8988T (cell line): ENCODE results near the gene RNF144A.

Experiments used
- DNase-seq: peaks from one replicate; pipeline ENCODE4 v3.0.0; 2011

Gene RNF144A

DNA sequence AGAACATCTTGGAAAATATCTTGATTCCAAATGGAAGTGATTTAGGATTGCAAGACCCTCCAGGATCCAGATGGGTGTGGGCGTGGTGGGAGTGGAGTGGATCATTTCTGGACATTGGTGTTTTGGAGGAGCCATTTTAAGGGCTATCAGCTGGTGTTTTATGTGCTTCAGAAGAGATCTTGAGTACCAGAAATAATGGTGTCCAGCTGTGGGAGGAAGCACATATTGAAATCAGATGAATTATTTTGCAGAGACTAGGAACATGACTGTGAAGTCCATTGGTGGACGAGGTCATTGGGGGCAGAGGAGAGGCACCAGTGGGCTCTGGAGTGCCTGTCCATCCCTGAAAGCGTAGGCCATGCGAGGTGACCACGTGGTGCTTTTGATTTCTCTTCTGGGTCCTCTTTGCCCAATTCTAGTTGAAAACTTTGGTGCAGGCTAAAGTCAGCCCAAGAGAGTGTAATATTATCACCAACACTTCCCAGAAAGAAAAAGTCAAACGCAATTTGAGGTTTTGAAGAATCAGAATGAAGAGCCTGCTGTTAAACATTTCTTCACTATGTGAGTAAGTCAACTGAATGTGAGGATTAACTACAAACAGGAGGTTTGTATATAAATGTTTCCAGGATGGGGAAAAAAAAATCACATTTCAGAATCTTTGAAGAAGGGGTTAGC is 31.6 kb downstream of the RNF144A start:
- DNase-seq, result no peak

DNA sequence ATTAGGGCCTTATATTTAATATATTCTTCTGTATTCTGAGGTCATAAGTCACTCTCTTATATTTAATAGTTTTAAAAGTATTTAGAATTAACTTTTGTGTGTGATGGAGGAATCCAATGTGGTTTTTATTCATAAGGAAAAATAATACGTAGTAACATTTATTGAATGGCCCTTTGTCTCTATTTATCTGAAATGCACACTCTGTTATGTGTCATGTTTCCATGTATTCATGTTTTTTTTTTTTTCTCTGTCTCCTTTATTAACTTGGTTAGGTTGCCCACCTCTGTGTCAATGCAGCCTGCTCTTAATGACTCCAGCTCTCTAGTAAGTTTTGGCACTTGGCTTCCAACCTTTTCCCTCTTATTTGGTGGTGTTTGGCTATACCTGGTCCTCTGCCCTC is 33.8 kb downstream of the RNF144A start:
- no peak for DNase-seq

DNA sequence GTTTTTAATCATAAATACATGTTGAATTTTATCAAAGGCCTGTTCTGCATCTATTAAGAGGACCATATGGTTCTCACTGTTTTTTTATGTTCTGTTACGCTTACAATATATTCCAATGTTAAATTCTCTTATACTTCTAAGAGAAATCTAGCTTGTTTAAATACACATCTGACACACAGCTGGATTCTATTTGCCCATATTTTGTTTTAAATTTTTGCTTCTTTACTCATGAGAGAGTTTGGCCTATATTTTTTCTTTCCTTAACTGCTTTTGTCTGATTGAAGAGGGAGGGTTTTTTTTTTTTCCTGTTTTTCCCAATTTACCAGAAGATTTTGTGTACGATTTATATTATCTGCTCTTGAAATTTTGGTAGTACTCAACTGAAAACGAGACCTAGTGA is 34.9 kb downstream of the RNF144A start:
- DNase-seq, result no peak

DNA sequence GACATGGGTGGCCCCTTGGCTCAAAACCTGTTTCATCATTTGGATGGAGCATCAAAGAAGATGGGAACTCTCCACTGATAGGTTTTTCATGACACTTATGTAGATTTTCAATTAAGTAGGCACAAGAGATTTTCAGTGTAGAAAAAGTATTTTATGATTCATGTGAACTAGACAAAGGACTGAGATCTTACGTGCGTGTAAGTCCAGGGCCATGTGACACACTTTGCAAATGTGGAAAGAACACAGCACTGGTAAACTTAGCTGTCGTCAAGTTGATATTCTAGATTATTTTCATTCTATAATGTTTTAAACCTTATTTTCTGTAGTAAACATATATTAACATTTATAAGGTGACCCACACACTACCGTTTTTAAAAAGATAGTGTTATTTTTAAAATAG is 37.4 kb downstream of the RNF144A start:
- no peak for DNase-seq

DNA sequence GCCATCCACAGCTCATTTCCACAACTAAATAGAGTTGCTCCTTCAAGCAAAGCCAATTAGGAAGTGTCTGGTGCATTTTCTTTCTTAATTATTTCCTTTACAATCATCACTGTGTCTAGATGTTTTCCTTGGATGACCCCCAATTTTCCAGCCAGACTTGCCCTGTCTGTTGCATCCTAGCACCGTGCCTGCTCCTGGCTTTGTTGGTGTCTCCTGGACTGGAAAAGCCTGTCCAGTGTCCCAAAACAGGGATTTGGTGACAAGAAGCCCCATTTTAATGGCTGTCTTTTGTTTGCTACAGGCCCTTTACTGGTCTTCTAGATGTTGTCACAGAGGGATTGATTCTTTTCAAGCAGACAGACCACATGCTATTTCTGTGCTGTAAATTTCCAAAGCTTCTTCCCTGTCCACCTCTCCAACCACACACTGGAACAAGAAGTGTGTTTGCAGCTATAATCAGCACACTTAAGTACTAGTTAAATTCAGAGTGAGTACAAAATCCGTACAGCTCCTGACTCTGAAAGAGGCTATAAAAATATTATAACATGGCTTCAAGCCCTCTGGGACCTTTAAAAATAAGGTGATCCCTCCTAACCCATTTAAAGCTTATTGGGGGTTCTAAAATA is 38.4 kb downstream of the RNF144A start:
- DNase-seq, result no peak

DNA sequence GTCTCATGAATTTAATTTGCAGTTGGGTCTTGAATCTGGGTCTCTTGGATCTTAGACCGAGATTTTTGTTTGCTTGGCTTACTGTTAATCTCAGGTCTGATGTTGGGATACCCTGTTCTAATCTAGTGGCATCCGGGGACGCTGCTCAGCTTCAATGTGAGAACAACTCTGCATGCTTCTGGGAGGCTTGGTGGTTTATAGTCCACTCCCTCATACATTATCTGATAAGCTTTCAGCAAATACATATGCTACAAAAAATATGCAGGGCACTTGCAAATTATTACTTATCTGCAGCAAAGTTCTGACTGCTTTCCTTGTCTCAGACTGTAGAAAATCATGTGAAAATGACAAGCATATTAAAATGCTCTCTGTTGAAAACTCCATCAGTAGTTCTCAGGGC is 39.4 kb downstream of the RNF144A start:
- no peak for DNase-seq

DNA sequence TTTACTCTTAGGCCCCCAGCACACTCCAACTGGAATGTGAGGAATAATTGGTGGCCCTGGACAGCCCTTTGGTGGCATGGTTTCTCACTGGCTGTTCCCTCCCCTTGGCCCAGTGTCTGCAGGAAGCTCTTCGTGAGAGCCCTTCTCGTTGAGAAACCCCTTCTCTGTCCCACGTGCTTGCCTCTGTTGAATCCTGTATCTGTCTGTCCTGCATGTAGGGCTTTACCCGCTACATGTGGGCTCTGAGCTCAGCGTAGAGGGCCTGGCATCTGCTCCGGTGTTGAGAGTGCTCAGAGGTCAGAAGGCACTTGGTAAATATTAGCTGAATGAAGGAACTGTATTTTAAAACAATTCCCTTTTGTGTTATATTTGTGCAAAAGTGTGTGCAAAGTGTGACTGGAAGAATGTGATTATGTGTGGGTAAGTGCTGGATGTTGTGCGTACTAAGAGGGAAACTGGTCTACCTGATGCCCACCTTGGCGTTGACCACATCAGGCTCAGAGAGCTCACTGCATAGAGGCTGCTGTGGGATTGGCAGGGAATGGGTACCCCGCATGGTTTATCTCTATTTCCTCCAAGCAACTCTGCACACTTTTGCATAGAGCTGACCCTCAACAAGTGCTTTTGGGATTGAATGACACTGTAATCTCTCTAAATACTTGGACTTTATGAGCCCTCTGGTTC is 40.0 kb downstream of the RNF144A start:
- no peak for DNase-seq

DNA sequence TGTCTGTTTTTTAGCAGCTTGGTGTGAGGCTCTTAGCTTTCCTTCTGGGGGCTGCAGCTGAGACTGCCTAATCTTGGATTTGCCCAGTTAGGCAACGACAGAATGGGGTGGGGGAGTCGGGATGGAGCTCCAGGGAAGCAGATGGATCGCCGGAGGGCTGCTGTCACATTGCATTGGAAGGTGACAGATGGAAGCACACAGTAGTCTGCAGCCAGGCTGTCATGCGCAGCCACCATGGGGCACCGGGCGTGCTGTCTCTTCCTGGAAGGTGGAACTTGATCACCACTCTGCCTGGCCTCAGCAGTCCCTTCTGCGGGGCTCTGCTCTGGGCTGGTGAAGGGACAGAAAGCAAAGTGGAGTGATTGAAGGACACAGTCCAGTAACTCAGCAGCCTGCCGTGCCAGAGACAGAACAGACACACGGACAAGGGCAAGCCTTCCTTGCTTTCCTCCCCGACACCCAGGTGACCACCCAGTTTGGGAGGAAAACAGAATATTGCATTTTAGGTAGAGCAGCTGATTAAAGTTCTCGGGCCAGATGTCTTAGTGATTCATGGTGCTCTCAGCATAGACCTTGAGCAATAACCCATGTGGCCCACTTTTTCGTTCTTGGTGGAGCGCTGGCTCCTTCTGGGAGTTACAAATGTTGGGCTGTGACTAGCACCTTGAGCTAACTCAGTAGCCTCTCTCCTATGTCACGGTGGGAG is 40.9 kb downstream of the RNF144A start:
- no peak for DNase-seq

DNA sequence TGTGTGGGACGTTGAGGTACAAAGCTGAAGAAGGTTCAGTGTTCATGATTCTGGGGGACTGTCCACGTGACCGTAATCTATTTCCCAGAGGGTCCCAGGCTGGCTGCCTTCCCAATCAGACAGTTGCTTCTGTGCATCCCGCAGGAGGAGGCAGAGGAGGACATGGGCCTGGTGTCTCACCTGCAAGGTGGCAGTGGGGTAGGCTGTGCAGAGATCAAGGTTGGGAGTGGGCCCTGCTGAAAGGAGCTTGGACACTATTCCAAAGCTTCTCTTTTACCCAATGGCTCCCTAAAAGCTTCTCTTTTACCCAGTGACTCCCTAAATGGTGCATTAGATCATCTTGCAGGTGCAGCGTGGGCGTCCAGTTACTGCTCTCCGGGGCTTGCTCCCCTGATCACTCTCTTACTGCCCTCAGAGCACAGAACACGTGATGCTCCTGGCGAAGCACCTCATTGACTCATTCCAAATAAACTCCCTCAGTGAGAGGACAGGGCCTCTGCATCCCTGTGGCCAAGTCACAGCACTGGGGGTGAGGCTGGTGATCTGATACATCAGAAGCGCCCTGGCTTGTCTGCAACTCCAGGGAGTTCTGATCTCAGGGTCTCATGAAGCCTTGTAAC is 41.5 kb downstream of the RNF144A start:
- no peak for DNase-seq

DNA sequence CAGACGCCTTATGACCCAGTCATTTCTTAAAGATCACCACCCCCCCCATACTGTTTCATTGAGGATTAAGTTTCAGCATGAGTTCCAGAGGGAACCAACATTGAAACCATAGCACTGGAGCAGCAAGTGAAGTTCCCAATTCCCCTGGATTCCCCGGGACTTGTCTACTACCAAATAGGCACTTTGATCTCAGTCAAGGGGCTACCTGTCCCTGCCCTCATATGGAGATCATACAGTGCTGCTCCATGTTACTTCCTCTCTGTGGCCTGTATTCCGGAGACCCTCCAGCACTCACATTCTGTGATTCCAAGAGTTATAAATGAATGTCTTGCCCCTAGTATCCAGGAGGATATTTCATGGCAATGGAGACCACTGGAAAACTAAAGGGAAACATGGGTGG is 42.5 kb downstream of the RNF144A start:
- no peak for DNase-seq

DNA sequence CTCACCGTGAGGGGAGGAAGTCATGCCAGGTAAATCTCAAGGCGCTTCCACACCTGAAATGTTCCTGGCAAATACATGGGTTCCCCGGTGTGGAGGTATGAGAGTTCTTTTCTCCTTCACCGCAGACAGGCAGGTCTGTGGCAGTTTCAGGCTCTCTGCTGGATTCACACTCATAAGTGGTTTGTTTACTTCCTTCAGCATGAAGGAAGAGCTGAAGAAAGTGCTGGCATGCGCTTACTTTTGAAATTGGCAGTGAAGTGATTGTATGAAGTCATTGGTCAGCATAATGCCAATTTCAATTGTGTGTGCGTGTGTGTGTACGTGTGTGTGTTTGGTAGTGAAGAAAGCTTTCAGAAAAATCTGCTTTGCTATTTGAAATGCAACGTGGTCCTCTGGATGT is 43.4 kb downstream of the RNF144A start:
- DNase-seq, result no peak

DNA sequence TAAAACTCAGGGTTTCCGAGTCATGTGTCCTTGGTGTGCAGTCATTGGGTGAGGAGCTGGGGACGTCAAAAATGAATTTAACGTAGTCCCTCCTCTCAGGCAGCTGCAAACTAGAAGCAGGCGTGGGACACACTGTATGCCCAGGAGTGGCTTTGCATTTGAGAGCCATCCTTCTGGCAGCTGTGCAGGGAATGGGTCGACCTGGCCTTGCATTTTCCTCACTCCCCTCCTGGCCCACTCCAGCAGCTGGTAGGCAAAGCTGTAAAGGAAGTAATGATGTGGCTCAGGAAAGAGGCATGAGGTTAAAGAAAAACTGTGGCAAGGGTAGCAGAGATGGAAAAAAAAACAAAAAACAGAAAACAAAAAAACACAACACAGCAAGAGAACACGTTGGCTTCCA is 46.5 kb downstream of the RNF144A start:
- no peak for DNase-seq

DNA sequence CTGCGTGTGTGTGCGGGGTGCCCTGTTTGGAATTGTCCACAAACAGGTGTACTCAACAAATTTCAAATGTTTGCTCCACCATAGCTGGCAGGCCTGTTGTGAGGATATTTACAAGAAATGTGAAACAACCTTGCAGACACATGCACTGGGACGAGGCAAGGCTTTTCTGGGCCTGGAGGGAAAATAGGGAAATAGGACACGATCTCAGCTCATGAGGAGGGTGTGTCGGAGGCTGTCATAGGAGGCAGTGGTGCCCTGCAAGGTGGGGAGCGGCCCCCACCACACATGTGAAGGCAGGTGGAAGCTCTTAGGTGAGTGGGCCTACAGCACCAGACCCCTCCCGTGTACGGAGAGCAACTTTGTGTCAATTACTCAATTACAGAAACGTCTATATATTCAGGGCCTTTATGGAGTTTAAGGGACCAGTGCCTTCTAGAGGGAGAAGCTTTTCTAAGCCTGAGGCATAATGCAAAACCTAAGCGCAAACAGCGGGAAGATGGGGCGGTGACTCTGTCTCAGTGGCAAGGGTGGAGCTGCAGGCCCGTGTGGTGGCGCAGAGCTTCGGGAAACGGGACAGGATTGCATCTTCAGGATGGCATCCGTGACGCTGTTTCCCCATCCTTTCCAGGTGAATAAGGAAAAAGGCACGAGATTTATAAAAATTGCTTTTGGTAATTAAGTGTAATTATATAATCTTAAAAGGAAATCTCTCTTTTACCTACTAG is 48.0 kb downstream of the RNF144A start:
- no peak for DNase-seq

DNA sequence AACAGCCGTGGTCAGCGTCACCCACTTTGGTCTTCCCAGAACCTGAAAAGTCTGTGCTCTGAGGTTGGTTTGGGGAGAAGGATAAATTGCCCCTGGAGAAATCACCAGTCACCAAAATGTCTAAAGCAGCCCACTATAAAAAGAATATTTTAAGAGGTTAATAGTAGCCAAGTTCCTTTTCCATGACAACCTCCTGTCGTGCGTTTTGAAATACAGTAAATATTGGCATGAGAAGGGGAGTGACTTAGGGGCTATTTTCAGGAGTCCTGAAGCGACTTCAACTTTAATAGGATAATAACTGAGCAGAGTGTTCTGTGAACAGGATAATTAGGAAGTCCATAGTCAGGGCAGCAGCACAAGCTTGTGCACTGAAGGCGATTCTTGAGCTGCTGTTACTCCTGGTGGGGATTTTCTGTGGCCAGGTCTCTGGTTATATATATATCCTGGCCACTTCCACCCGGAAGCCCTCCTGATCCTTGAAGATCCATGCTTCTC is 49.3 kb downstream of the RNF144A start:
- DNase-seq, result no peak

DNA sequence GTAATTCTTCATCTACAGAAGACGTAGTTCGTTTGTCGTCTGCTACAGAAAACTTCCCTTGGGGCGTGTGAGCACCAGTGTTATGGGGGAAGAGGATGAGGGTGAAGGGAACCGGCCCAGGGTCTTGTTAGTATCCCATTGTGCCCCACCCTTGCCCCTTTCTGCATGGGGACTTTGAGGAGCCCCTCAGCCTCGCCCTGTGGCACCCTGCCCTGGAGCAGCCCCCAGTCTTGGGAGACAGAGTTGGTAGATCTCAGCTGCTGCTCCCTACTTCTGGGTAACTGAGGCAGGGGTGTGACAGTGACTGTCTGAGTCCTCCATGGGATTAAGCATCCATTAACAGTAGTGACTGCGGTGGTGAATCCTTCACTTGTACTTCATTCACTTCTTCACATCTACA is 50.1 kb downstream of the RNF144A start:
- DNase-seq, result no peak

DNA sequence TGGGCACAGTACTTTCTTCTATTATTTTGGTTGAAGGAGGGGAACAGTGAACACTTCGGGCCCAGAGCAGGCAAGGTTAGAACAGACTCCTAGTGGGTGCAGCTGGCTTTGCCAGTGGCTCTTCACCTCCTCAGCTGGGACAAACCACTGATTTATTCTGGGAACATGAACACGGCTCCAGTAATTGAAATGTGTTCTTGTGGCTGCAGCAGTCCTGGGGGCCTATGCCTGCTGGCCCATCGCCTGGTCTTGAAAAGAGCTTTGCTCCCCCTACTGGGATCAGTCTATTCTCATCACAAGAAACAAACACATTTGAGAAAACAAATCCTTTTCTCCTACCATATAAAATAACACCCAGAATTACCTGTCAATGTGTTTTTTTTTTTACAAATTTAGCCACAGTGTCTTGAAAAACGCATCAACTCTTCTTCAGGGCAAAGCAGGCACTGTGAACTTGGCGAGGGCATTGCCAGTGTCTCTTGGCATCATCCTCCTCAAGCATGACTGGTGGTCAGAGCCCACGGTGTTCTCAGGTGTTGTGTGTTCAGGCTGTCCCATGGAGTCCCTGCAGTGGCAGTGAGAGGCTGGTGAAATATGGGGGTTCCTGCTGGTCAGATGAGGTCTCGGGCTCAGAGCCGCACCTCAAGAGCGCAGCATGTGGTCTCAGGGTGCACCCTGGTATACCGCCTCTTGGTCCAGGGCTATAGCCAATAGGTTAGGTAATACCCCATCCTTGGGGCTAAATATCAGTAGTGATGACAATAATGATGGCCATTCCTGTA is 51.3 kb downstream of the RNF144A start:
- no peak for DNase-seq

DNA sequence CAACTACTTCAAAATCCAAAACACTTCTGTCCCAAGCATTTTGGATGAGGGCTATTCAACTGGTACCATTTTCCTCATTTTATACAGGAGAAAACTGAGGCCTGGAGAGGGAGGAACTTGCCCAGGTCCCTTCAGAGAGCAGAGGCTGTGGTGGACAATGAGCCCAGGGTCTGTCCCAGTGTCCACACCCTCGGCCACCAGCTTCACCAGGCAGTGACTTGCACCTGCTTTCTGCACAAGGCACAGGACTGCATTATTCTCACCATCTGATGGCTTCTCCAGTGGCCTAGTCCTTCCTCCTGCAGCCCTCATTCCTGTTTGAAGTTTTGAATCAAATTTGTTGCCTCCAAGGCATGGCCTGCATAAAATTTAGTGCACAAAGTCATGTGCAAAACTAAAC is 53.3 kb downstream of the RNF144A start:
- no peak for DNase-seq

DNA sequence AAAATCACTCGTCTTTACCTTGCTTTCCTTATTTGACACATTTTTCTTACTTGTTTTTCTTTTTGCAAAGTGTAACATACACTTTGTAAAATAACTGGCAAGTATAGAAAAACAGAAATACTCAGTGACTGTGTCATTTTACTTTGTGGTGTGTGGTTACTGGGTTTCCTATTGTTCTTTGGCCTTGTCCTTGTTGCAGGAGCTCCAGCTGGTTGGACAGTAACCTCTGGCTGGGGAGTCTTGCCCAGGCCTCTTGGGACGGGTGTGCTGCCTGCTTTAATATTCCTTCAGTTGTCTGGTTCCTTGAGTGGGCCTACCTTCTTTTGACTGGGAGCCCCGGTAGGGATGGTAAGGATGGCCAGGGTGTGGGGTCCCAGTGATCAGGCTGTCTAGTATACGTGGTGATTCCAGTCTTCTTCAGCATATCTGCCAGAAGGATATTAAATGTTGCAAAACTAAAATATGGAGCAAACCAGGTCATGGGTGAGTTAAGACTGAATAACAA is 53.8 kb downstream of the RNF144A start:
- no peak for DNase-seq

DNA sequence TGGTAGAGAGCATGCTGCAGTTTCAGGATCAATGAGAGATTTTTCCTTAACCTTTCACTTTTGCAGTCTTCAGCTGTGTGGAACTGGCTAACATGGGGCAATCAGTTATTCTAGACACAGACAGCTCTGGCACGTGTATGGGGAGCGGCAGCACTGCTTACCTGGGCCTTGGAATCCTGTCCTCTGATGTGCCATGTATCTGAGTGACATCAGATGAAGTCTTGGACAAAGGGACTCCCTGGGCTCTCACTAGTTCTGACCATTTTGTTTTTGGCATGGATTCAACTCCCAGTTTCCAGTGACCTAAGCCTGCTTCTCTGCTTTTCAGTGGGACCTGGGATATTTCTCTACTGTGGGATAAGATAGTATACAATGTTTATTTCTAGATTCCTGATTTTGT is 54.3 kb downstream of the RNF144A start:
- no peak for DNase-seq

DNA sequence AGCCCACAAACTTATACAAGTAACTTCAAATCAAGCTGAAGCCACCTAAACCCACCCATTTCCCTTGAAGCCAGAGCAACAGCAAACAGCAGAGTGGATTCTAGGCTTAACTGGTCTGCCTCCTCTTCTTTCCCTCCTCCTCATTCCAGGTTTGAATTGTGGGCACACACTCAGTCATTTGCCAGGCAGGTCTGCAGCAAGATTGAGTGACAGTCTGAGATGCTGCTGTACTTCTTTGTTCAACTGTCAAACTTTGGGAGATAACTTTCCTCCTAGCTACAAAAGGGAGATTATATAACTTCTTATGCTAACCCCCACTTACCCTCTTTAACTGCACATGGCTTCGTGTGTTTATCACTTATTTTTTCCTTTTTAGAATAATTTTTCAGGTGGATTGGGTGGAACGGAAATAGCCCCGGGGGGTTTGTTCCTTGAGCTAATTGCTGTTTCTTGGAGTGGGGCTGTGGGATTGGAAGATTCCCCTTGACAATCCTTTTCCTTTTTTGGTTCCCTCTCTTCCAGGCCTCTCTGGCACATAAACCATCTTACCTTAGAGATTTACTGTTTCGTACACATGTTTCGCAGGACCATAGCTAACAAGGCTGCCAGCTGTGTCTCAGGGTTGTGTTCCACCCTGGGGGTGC is 55.0 kb downstream of the RNF144A start:
- DNase-seq, result no peak
